GM10248 (cell line): ENCODE measurements around the gene CFAP77.

Source experiments
- CTCF ChIA-PET: fragments of 300-600 bp; sonication (Branson Sonifier 250); formaldehyde crosslinking; extraction: SDS; loops from one replicate; lab custom pipeline; 2021; ENCODE audit warnings: antibody characterized with exemption; lab: Yijun Ruan, JAX
- POLR2A ChIA-PET: fragments of 350-650 bp; sonication (Branson Sonifier 250); formaldehyde crosslinking; extraction: SDS; loops from one replicate; lab custom pipeline; 2020; ENCODE audit warnings: antibody characterized with exemption; lab: Yijun Ruan, JAX
- DNase-seq: peaks from one replicate; pipeline ENCODE4 v3.0.0; 2012; ENCODE audit errors: extremely low spot score
- TF ChIP-seq, protein P1 (sequence below): IDR thresholded peaks from 2 replicates; pipeline ENCODE4 v1.5.1; 2012; ENCODE audit warnings: mild to moderate bottlenecking, low read depth; ENCODE audit errors: extremely low read depth, missing control alignments, control extremely low read depth

Gene CFAP77

DNA sequence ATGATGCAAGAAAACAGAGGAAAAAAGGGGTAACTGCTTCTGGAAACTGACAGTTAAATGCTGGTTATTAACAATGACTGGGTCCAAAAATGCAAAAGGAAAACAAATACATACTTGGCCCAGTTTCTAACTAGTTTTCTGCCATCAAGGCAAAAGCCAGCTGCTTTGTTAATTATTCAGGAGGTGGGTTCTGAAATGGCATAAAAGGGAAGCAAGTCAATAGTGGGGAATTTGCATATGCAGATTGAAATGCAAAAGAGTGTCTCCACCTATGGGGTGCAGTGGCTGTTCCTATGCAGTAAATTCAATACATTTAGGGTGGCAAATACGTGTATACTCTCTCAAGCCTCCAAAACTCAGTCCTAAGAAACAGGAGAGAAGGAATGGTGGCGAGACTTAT is 205.8 kb downstream of the CFAP77 start:
- DNase-seq, result no peak
- CTCF ChIA-PET, result interaction anchor here (1.0 to 2.0 kb wide), 3 partner anchors 9 to 15 kb away, joined by 3 to 4 read pairs (median 3); no protein-coding TSS in a partner anchor
- POLR2A ChIA-PET, result no interaction called here
- TF ChIP-seq, protein P1, sequence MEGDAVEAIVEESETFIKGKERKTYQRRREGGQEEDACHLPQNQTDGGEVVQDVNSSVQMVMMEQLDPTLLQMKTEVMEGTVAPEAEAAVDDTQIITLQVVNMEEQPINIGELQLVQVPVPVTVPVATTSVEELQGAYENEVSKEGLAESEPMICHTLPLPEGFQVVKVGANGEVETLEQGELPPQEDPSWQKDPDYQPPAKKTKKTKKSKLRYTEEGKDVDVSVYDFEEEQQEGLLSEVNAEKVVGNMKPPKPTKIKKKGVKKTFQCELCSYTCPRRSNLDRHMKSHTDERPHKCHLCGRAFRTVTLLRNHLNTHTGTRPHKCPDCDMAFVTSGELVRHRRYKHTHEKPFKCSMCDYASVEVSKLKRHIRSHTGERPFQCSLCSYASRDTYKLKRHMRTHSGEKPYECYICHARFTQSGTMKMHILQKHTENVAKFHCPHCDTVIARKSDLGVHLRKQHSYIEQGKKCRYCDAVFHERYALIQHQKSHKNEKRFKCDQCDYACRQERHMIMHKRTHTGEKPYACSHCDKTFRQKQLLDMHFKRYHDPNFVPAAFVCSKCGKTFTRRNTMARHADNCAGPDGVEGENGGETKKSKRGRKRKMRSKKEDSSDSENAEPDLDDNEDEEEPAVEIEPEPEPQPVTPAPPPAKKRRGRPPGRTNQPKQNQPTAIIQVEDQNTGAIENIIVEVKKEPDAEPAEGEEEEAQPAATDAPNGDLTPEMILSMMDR, result no peak

DNA sequence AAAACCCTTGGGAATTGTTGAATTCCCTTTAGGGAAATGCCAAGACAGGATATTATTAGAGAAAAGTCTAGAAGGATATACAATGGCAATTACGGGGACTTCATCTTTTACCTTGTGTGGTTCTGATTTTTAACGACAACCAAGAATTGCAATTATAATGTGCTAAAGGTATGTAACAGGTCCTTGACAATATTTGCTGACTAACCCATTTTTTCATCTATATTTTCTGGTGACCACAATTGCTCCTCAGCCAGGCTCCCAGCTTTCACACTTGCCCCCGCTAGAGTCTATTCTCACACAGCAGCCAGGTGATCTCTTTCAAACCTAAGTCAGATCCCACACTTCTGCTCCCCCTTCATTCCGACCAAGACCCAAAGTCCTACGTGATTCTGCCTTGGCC is 206.7 kb downstream of the CFAP77 start:
- CTCF ChIA-PET, result no interaction called here
- TF ChIP-seq, protein P1, result no peak
- DNase-seq, result no peak
- POLR2A ChIA-PET, result no interaction called here

DNA sequence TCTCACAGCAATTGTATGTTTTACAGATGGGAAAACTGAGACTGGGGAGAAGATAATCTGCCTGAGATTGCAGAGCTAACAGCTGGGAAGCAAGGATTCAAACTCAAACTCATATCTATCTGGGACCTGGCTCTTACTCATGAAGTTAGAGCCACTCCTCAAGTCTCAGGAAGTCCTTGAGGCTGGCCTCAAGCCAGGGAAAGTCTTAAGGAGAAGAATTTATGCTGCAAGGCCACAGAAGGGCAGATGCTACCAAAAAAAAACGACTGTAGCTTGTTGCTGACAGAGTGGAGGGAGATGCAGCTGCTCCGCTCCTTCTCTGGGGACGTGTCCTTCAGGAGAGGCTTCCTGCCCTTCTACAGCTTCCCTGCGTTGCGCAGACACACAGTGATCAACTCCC is 212.1 kb downstream of the CFAP77 start:
- ChIA-PET CTCF (interaction anchor here (0.6 to 0.8 kb wide), 3 partner anchors 15 to 151 kb away, joined by 3 read pairs; no protein-coding TSS in a partner anchor), POLR2A (no interaction called here)
- DNase-seq, result no peak
- TF ChIP-seq, protein P1, result no peak
